ENCODE measurements around the gene PFAS.
"Not testable (repeated sequence)": the region's sequence is repeated elsewhere in the genome, so short reads cannot be mapped to it uniquely, and the experiment has no call there.

Gene PFAS

DNA sequence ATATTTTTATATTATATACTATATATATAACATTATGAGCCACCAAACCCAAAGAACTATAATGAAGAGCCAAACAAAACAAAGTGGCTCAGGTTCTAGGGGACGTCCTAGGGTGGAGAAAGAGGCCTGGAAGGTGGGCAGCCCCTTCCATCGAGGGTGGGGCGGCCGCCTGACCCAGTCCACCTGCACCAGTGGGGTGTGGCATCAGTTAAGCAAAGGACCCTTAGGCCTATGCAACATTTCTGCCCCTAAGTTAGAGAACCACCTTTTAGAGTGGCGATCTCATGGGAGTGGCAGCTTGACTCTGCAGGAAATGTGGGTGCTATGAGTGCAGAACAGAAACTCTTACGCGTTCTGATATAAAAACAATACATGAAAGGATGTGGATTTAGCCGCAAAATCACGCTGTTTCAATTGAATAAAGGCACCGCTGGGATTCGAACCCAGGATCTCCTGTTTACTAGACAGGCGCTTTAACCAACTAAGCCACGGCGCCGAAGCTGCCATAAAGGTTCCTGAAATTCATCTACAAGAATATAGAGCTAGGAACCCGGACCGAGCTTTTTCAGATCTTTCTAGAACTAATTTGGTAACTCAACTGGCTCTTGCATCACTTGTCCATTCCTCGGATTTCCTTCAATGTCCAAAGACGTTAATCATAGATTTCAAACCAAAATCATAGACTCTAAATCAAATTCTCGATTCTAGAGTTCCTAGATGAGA lies 23.1 kb upstream of the PFAS start:
- peak; percentile 77 for DNase-seq
- peak; percentile 2 for ATAC-seq

- no peak for ATAC-seq
- peak; percentile 67 for DNase-seq
Observed at GRCh38 chr17:8226536-8227237, 22.4 kb upstream of the PFAS start.

DNA sequence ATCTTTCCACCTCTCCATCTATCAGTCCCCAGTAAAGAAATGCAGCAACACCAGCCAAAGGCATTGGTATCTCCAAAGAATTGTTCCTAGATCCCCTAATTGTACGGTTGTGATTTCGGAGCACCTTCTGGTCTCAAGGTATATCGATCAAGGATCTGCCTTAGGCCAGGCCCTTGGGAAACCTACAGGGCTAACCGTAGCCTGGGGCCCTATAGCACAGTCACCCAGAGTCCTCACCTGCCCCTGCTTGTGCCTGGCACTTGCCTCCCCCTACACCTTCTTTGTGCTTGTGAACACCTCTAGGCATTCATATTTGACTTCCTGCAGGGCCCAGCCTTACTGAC lies 21.9 kb upstream of the PFAS start:
- ATAC-seq, result no peak
- DNase-seq, result no peak

- ATAC-seq, result no peak
- DNase-seq, result no peak
Observed at GRCh38 chr17:8231701-8232100, 17.4 kb upstream of the PFAS start.

- DNase-seq (no peak), ATAC-seq (no peak)
Observed at GRCh38 chr17:8234361-8235270, 14.5 kb upstream of the PFAS start.

DNA sequence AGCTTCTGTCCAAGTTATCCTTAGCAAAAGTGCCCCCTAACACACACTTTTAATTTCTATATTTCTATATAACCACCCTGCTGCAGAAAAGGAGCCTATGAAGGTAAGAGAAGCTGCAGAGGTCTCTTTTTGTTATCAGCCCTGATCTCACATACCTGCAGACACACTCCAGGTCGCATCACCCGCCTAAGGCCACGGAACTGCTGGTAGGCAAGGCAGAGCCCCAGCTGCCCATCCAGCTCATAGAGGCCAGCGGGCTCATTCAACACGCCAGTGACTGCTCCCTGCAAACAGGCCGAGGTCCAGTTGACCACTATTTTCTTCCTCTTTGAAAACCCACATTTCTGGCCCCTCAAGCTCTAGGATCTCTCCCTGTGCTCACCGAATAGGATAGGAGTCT lies 13.4 kb upstream of the PFAS start:
- DNase-seq (no peak), ATAC-seq (no peak)

- ATAC-seq, result no peak
- no peak for DNase-seq
Observed at GRCh38 chr17:8237175-8237574, 11.9 kb upstream of the PFAS start.

- ATAC-seq, result no peak
- no peak for DNase-seq
Observed at GRCh38 chr17:8237886-8238285, 11.2 kb upstream of the PFAS start.

DNA sequence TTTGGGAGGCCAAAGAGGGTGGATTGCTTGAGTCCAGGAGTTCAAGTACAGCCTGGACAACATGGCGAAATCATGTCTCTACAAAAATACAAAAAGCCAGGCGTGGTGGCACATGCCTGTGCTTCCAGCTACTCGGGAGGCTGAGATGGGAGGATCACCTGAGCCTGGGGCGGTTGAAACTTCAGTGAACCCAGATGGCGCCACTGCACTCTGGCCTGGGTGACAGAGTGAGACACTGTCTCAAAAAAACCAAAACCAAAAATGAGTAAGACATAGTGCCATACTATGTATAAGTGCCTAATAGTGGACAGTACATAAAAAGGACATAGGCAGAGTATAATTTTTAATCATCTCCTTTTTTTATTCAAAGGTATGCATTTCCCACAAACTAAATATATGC lies 5.3 kb upstream of the PFAS start:
- DNase-seq (peak; percentile 26), ATAC-seq (no peak)

DNA sequence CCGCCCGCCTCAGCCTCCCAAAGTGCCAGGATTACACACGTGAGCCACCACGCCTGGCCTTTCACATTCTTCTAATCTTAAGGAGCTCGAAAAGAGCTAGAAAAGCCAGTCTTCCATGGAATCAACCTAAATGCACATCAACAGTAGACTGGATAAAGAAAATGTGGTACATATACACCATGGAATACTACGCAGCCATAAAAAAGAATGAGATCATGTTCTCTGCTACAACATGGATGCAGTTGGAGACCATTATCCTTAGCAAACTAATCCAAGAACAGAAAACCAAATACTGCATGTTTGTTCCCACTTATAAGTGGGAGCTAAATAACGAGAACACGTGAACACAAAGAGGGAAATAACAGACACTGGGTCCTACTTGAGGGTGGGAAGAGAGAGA lies 4.3 kb upstream of the PFAS start:
- ATAC-seq (no peak), DNase-seq (no peak)

DNA sequence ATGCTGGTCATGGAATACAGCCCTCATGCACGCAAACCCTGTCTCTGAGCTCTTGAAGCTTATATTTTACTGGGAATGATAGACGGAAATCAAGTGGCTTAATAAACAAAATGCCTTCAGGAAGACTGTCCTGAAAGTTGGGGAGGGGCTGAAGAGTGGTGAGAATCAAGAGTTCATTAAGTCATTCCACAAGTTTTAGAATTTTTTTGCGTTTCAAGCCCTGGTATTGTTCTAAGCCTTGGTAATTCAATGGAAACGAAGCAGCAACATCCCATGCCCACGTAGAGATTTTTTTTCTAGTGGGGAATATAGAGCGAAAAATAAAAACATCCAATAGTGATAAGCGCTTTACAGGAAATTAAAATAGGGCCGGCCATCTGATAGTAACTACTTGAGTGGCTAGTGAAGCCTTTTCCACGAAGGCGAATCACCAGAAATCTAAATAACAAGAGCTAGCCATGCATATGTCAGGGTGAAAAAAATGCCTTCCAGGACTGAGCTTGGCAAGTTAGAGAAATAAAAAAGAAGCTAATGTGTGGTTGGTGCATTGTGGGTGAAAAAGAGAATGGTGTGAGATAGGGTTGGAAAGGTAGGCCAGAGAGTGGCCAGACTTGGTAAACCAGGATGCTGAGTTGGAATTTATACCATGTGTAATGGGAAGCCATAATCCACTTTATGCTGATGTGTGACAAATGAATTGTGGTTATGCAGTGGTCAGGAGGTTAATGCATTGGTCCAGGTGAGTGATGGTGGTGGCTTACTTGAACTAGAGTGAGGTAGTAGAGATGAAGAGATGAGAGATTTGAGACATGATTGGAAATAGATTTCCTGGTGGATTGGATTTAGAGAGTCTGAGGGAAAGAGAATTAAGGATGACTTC lies 772 bp downstream of the PFAS start:
- ATAC-seq (no peak), DNase-seq (no peak)

DNA sequence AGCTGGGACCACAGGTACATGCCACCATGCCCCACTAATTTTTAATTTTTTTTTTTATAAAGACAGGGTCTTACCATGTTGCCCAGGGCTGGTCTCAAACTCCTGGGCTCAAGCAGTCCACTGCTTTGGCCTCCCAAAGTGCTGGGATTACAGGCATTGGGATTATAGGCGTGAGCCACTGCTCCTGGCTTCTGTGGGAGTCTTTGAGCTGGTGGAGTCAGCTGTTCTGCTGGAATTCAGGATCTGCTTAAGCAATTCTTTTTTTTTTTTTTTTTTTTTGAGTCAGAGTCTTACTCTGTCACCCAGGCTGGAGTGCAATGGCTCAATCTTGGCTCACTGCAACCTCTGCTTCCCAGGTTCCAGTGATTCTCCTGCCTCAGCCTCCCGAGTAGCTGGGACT lies 2.3 kb downstream of the PFAS start:
- not testable (repeated sequence) for ATAC-seq, DNase-seq

GRCh38 chr17:8253801-8254200 lies 4.7 kb downstream of the PFAS start:
- ATAC-seq, result no peak
- DNase-seq, result no peak

DNA sequence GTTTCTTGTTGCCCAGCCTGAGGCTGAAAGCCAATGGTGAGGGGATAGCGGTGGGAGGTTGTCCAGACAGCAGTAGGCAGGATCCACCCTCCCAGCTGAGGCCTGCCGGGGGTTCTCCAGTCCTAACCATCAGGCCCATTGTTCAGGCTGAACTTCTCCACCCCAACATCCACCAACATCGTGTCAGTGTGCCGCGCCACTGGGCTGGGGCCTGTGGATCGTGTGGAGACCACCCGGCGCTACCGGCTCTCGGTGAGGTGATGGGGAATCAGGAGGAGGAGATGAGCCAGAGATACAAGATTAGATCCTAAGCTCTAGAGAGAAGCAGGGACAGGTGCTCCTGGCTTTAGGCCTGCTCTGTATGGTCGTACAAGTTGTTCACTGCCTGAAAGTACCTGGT lies 5.8 kb downstream of the PFAS start:
- no peak for DNase-seq
- no peak for ATAC-seq

GRCh38 chr17:8255499-8255898 lies 6.4 kb downstream of the PFAS start:
- no peak for ATAC-seq
- DNase-seq, result no peak

GRCh38 chr17:8256291-8256690 lies 7.2 kb downstream of the PFAS start:
- no peak for ATAC-seq
- DNase-seq, result no peak

- DNase-seq (no peak), ATAC-seq (no peak)
Observed at GRCh38 chr17:8256691-8257090, 7.6 kb downstream of the PFAS start.

DNA sequence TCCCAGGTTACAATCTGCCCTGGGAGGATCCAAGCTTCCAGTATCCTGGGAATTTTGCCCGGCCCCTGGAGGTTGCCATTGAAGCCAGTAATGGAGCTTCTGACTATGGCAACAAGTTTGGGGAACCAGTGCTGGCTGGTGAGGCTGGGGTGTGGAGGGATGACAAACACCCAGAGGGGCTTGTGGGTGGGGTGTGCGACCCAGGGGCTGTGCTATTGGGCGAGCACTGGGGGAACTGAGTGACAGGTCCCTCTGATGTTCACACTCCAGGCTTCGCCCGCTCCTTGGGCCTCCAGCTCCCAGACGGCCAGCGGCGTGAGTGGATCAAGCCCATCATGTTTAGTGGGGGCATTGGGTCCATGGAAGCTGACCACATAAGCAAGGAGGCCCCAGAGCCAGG lies 8.7 kb downstream of the PFAS start:
- ATAC-seq (no peak), DNase-seq (no peak)

GRCh38 chr17:8264320-8264719 lies 15.2 kb downstream of the PFAS start:
- DNase-seq (no peak), ATAC-seq (no peak)

DNA sequence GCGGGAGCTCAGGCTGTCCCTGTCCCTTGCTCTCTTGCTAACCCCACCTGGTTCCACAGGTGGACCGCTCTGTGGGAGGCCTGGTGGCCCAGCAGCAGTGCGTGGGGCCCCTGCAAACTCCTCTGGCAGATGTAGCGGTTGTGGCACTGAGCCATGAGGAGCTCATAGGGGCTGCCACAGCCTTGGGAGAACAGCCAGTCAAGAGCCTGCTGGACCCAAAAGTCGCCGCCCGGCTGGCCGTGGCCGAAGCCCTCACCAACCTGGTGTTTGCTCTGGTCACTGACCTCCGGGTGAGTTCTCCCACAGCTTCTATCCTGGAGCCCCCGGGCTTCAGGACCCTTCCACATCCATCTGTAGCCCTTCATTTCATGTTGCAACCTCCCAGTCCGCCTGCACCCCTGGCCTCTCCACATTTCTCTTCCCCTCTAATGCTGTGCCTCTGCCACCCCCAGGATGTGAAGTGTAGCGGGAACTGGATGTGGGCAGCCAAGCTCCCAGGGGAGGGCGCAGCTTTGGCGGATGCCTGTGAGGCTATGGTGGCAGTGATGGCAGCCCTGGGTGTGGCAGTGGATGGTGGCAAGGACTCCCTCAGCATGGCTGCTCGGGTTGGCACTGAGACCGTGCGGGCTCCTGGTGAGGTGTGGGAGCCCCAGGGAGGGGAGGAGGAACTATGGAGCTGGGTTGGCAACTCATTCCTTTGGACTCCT lies 15.9 kb downstream of the PFAS start:
- no peak for ATAC-seq
- no peak for DNase-seq

Measured in stimulated activated naive CD8-positive, alpha-beta T cell treated with anti-CD3 and anti-CD28 coated beads, Interleukin-15, Interleukin-2, amounts not matched to agents 100 U/mL and 50 U/mL, for 24 hours (primary cell).